HG03565 (cell line): ENCODE measurements around the gene KLHL29.
"Not testable (repeated sequence)": the region's sequence is repeated elsewhere in the genome, so short reads cannot be mapped to it uniquely, and the experiment has no call there.

Source experiments
- ATAC-seq: cut with Tn5 transposase; IDR thresholded peaks from one replicate; pipeline ENCODE4 v1.9.1; 2021; ENCODE audit warnings: mild to moderate bottlenecking, moderate library complexity; ENCODE audit not compliant: unreplicated experiment

KLHL29 gene

GRCh38 chr2:23698721-23699579 is 314.0 kb downstream of the KLHL29 start:
- no peak for ATAC-seq

- no peak for ATAC-seq
Observed at GRCh38 chr2:23699580-23699925, 314.6 kb downstream of the KLHL29 start.

GRCh38 chr2:23700627-23701026 is 315.6 kb downstream of the KLHL29 start:
- ATAC-seq, result no peak

GRCh38 chr2:23703037-23703582 is 318.1 kb downstream of the KLHL29 start:
- ATAC-seq, result no peak

- no peak for ATAC-seq
Observed at GRCh38 chr2:23703583-23704385, 318.8 kb downstream of the KLHL29 start.

- no peak for ATAC-seq
Observed at GRCh38 chr2:23705771-23706612, 321.0 kb downstream of the KLHL29 start.

- ATAC-seq, result no peak
Observed at GRCh38 chr2:23706613-23707078, 321.7 kb downstream of the KLHL29 start.

GRCh38 chr2:23707096-23707495 is 322.1 kb downstream of the KLHL29 start:
- no peak for ATAC-seq

GRCh38 chr2:23708771-23709170 is 323.8 kb downstream of the KLHL29 start:
- ATAC-seq, result no peak

- ATAC-seq, result no peak
Observed at GRCh38 chr2:23709311-23709710, 324.3 kb downstream of the KLHL29 start.

GRCh38 chr2:23711979-23712755 is 327.2 kb downstream of the KLHL29 start:
- ATAC-seq, result no peak

GRCh38 chr2:23712756-23713151 is 327.8 kb downstream of the KLHL29 start:
- no peak for ATAC-seq

- no peak for ATAC-seq
Observed at GRCh38 chr2:23713351-23713750, 328.4 kb downstream of the KLHL29 start.

- ATAC-seq, result no peak
Observed at GRCh38 chr2:23718931-23719700, 334.1 kb downstream of the KLHL29 start.

- ATAC-seq, result no peak
Observed at GRCh38 chr2:23719716-23720115, 334.7 kb downstream of the KLHL29 start.

GRCh38 chr2:23720705-23721453 is 335.9 kb downstream of the KLHL29 start:
- ATAC-seq, result no peak

GRCh38 chr2:23721454-23721826 is 336.5 kb downstream of the KLHL29 start:
- no peak for ATAC-seq

GRCh38 chr2:23722255-23722654 is 337.3 kb downstream of the KLHL29 start:
- no peak for ATAC-seq

GRCh38 chr2:23723029-23723428 is 338.1 kb downstream of the KLHL29 start:
- not testable (repeated sequence) for ATAC-seq
